ENCODE results near the gene TAF11L11.
"Not testable (repeated sequence)": the region's sequence is repeated elsewhere in the genome, so short reads cannot be mapped to it uniquely, and the experiment has no call there.

GRCh38 chr5:17585658-17586057, 18.3 kb upstream of the TAF11L11 start, which contains the start of gene TAF11L7:
- not testable (repeated sequence) for TF ChIP-seq ZNF274 (IDR thresholded peaks at IDR 0.05; ENCODE audit: low read depth, low read length); YY1 (IDR thresholded peaks at IDR 0.05; ENCODE audit: insufficient read depth, insufficient read length); SUZ12 (IDR thresholded peaks at IDR 0.05; ENCODE audit: extremely low read depth, insufficient read depth, insufficient read length)

All from NT2/D1 (cell line).